Hepatocyte (in vitro differentiated cells): Measurements from ENCODE around the gene TRIM17. TPM values are rescaled to one million over a fixed set of nuclear protein-coding genes. Genes with fewer than 3 reads are reported as not detected.

ENCODE experiments used
- DNase-seq: peaks from one replicate; pipeline ENCODE4 v3.0.0-alpha.2; 2016; ENCODE audit warnings: low spot score
- H2AFZ ChIP-seq: fragments of 200-600 bp; sonication (generic); 2 replicates; pipeline ENCODE4 v1.6.0; 2016; ENCODE audit warnings: antibody characterized with exemption, mild to moderate bottlenecking
- H3K27ac ChIP-seq: fragments of 200-600 bp; sonication (generic); 2 replicates; pipeline ENCODE4 v1.5.1; 2016; ENCODE audit warnings: mild to moderate bottlenecking
- H3K27me3 ChIP-seq: fragments of 200-600 bp; sonication (generic); 2 replicates; pipeline ENCODE4 v1.6.1; 2016
- H3K36me3 ChIP-seq: fragments of 200-600 bp; sonication (generic); replicated peaks from 2 replicates; pipeline ENCODE4 v1.5.1; 2016; ENCODE audit warnings: low read depth; ENCODE audit not compliant: insufficient read depth
- H3K4me1 ChIP-seq: fragments of 200-600 bp; sonication (generic); 2 replicates; pipeline ENCODE4 v1.5.1; 2016; ENCODE audit warnings: mild to moderate bottlenecking, moderate library complexity; ENCODE audit not compliant: insufficient read depth
- H3K4me2 ChIP-seq: fragments of 200-600 bp; sonication (generic); 2 replicates; pipeline ENCODE4 v1.6.0; 2016
- H3K4me3 ChIP-seq: fragments of 200-600 bp; sonication (generic); 2 replicates; pipeline ENCODE4 v1.5.1; 2016; ENCODE audit warnings: mild to moderate bottlenecking
- H3K79me2 ChIP-seq: fragments of 200-600 bp; sonication (generic); 2 replicates; pipeline ENCODE4 v1.6.0; 2017; ENCODE audit warnings: mild to moderate bottlenecking
- H3K9me2 ChIP-seq: fragments of 200-600 bp; sonication (generic); replicated peaks from 2 replicates; pipeline ENCODE4 v1.6.0; 2017; ENCODE audit warnings: mild to moderate bottlenecking; ENCODE audit not compliant: insufficient read depth
- H3K9me3 ChIP-seq: fragments of 200-600 bp; sonication (generic); 2 replicates; pipeline ENCODE4 v1.5.1; 2016; ENCODE audit warnings: low read depth, mild to moderate bottlenecking
- H4K20me1 ChIP-seq: fragments of 200-600 bp; sonication (generic); 2 replicates; pipeline ENCODE4 v1.6.0; 2016; ENCODE audit warnings: mild to moderate bottlenecking; ENCODE audit not compliant: insufficient read depth, poor library complexity, severe bottlenecking
- EZH2 ChIP-seq: fragments of 200-600 bp; sonication (generic); IDR thresholded peaks from 2 replicates; pipeline ENCODE4 v1.6.1; 2016; ENCODE audit warnings: antibody characterized with exemption, mild to moderate bottlenecking, borderline replicate concordance
- EZH2phosphoT487 ChIP-seq: fragments of 200-600 bp; sonication (generic); IDR thresholded peaks from one replicate; pipeline ENCODE4 v1.6.1; 2018; ENCODE audit warnings: antibody characterized with exemption, mild to moderate bottlenecking, low read depth, moderate library complexity; ENCODE audit not compliant: unreplicated experiment, severe bottlenecking
- WGBS: methylation state at CpG from one replicate; pipeline ENCODE4 v1.1.6; 2016; ENCODE audit warnings: low lambda C conversion rate; ENCODE audit errors: missing lambda C conversion rate; 5-methylcytosine and 5-hydroxymethylcytosine counted together
- polyA plus RNA-seq: library from polyadenylated mRNA; unstranded; fragments of >200 nt; fragmentation: Nextera tagmentation; extraction: Ambion mirVana; gene quantifications from 2 replicates; pipeline ENCODE4 v1.2.1, GENCODE V29; 2016
- total RNA-seq: library from RNA; depleted of rRNA; stranded (reverse); fragments of >200 nt; gene quantifications from 2 replicates; pipeline ENCODE4 v1.2.3, GENCODE V29; 2014
- TF ChIP-seq, protein P1 (sequence below): fragments of 200-600 bp; sonication (generic); IDR thresholded peaks from 2 replicates; pipeline ENCODE4 v1.5.1; 2016; ENCODE audit warnings: antibody characterized with exemption, mild to moderate bottlenecking; ENCODE audit not compliant: poor library complexity

The TRIM17 gene
- total and polyA plus RNA-seq, 2 experiments from 2014 or later: 2.4 to 7.3 TPM

GRCh38 chr1:228367798-228368791, 48.6 kb downstream of the TRIM17 start:
- no peaks in the 10 kb centered on the region for H3K79me2 ChIP-seq
- peak; percentile 80 for DNase-seq
- H4K20me1 ChIP-seq: no peaks in the 10 kb centered on the region
- no peaks in the 10 kb centered on the region for H3K9me2 ChIP-seq
- H2AFZ ChIP-seq: no peak overlapping the region
- H3K4me1 ChIP-seq: no peaks in the 10 kb centered on the region
- H3K27ac ChIP-seq: no peak overlapping the region
- H3K36me3 ChIP-seq: no peaks in the 10 kb centered on the region
- 45% methylated on average over 19 of the region's 25 CpGs for WGBS
- no peaks in the 10 kb centered on the region for H3K27me3 ChIP-seq
- H3K9me3 ChIP-seq: no peaks in the 10 kb centered on the region
- TF ChIP-seq EZH2 (no peak), EZH2phosphoT487 (no peak)
- TF ChIP-seq, protein P1, sequence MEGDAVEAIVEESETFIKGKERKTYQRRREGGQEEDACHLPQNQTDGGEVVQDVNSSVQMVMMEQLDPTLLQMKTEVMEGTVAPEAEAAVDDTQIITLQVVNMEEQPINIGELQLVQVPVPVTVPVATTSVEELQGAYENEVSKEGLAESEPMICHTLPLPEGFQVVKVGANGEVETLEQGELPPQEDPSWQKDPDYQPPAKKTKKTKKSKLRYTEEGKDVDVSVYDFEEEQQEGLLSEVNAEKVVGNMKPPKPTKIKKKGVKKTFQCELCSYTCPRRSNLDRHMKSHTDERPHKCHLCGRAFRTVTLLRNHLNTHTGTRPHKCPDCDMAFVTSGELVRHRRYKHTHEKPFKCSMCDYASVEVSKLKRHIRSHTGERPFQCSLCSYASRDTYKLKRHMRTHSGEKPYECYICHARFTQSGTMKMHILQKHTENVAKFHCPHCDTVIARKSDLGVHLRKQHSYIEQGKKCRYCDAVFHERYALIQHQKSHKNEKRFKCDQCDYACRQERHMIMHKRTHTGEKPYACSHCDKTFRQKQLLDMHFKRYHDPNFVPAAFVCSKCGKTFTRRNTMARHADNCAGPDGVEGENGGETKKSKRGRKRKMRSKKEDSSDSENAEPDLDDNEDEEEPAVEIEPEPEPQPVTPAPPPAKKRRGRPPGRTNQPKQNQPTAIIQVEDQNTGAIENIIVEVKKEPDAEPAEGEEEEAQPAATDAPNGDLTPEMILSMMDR: no peak
- H3K4me2 ChIP-seq: peak overlapping the region; percentile 58
- H3K4me3 ChIP-seq: no peak overlapping the region

GRCh38 chr1:228366866-228367741, 49.6 kb downstream of the TRIM17 start:
- Histone ChIP-seq H3K79me2 (no peaks in the 10 kb centered on the region), H3K36me3 (no peaks in the 10 kb centered on the region), H3K27ac (no peak overlapping the region), H3K4me1 (no peaks in the 10 kb centered on the region), H3K27me3 (no peaks in the 10 kb centered on the region), H3K4me3 (no peak overlapping the region), H3K9me3 (no peaks in the 10 kb centered on the region), H3K4me2 (no peak overlapping the region), H2AFZ (no peak overlapping the region), H3K9me2 (no peaks in the 10 kb centered on the region), H4K20me1 (no peaks in the 10 kb centered on the region)
- TF ChIP-seq EZH2 (no peak), EZH2phosphoT487 (no peak)
- TF ChIP-seq, protein P1: no peak
- 81% methylated on average over 23 of the region's 24 CpGs for WGBS
- no peak for DNase-seq

- no peak overlapping the region for H2AFZ ChIP-seq
- no peaks in the 10 kb centered on the region for H3K4me1 ChIP-seq
- H3K79me2 ChIP-seq: no peaks in the 10 kb centered on the region
- no peaks in the 10 kb centered on the region for H3K36me3 ChIP-seq
- DNase-seq: no peak
- no peaks in the 10 kb centered on the region for H3K9me2 ChIP-seq
- no peak overlapping the region for H3K4me2 ChIP-seq
- WGBS: 95% methylated on average over 23 of the region's 23 CpGs
- no peaks in the 10 kb centered on the region for H4K20me1 ChIP-seq
- TF ChIP-seq EZH2: no peak
- TF ChIP-seq EZH2phosphoT487: no peak
- no peaks in the 10 kb centered on the region for H3K9me3 ChIP-seq
- no peak overlapping the region for H3K27ac ChIP-seq
- H3K4me3 ChIP-seq: no peak overlapping the region
- H3K27me3 ChIP-seq: no peaks in the 10 kb centered on the region
Observed at GRCh38 chr1:228366062-228366865, 50.4 kb downstream of the TRIM17 start.
